Activated CD4-positive, alpha-beta T cell treated with anti-CD3 and anti-CD28 coated beads, Interleukin-10, Interleukin-2, amounts not matched to agents 100 ng/mL and 50 ng/mL, durations not matched to agents 16 hours and 8 hours (primary cell): ENCODE measurements around the gene NNMT.

Experiments used
- DNase-seq: peaks from one replicate; pipeline ENCODE4 v3.0.0-alpha.2; 2020

The NNMT gene

DNA sequence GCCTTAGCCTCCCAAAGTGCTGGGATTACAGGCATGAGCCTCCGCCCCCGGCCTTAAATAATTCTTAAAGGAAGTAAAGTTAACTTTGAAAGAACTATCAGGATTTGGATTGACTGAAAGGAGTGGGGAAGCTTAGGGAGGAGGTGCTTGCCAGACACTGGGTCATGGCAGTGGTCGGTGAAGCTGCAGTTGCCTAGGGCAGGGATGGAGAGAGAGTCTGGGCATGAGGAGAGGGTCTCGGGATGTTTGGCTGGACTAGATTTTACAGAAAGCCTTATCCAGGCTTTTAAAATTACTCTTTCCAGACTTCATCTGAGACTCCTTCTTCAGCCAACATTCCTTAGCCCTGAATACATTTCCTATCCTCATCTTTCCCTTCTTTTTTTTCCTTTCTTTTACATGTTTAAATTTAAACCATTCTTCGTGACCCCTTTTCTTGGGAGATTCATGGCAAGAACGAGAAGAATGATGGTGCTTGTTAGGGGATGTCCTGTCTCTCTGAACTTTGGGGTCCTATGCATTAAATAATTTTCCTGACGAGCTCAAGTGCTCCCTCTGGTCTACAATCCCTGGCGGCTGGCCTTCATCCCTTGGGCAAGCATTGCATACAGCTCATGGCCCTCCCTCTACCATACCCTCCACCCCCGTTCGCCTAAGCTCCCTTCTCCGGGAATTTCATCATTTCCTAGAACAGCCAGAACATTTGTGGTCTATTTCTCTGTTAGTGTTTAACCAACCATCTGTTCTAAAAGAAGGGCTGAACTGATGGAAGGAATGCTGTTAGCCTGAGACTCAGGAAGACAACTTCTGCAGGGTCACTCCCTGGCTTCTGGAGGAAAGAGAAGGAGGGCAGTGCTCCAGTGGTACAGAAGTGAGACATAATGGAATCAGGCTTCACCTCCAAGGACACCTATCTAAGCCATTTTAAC is at the start of gene NNMT:
Gene NNMT (plus strand): TSS at position 724 of the 929 bp plus-strand sequence. CDS start 158 bp downstream, at position 882.
- DNase-seq: no peak

GRCh38 chr11:114247070-114247789 is 49.0 kb upstream of the NNMT start:
- DNase-seq: no peak

GRCh38 chr11:114250180-114250579 is 46.0 kb upstream of the NNMT start:
- DNase-seq: no peak

- DNase-seq: no peak
Measured at GRCh38 chr11:114250993-114251814, 45.0 kb upstream of the NNMT start.

DNA sequence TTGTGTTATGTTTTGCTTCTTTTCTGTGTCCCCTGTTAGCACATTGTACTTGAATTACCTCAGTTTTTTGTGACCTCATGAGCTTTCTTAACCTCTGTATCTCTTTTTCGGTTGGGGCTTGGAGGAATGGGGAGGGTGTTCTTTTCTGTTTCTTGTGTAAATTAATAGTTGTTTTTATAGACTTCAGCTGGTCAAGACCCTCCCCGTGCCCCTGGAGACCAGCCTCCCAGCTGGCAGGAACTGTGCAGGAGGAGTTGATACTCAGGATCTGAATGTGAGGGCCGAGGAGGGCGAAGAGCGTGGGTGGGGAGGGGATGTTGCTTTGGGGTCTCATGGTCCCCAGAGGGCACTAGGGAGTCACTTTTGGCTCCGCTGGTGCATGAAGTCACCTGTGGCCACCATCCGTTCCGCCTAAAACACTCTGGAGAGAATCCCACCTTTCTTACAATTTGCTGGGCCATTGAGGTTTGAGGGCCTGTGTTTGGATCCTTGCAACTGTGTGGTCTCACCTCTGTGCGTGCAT is 44.3 kb upstream of the NNMT start:
- DNase-seq: no peak

DNA sequence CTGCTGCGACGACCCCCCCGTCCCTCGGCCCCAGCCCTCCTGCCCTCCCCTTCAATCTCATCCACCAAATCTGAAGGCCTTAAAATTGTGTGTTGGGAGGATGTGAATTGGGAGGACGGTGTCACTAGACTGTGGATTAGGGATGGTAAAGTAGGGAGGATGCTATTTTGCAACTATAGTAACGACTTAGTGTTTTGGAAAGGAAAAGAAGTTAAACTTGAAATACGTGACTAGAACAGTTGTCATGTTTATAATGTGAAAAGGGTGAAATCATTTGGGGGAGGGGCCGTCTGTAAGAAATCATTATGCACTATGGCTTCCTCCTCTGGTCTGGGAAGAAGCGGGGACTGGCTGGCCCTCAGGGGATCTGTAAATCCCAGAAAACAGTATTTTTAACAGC is 43.4 kb upstream of the NNMT start:
- no peak for DNase-seq

- no peak for DNase-seq
Measured at GRCh38 chr11:114253771-114254170, 42.4 kb upstream of the NNMT start.

- DNase-seq: no peak
Measured at GRCh38 chr11:114254571-114255146, 41.5 kb upstream of the NNMT start.

GRCh38 chr11:114255289-114255688 is 40.9 kb upstream of the NNMT start:
- DNase-seq: no peak

DNA sequence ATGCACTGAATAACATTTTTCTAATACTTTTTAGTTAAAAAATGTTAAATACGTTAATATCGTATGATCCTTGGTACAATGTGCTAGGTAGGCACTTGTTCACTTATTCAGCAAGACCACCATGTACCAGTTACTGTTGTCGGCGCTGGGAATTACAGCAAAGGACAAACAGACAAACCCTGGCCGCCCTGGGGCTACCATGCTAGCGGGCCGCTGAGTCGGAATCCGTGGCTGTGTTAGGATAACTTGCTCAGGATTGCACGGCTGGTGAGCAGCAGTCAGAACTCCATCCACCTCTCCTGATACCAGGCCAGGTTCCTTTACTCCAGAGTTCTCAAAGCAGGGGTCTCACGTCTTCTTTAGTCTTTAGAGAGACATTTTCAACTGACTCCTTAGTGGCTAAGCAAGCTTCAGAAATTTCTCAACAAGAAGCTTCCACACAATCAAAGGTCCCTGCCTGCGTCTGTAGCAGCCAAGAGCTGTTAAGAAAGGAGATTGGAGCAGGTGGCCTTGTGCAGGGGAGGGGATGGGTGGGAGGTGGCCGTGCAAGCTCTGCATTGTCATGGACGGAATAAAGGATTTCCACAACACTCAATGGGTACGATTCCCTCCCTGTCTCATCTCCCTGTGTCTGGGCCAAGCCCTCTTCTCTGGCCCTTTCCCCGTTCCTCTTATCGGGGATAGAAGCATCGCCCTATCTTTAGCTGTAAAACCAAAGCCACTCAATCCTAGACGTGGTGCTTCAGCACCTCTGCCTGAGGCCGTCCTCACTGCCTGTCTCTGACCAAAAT is 39.8 kb upstream of the NNMT start:
- no peak for DNase-seq

DNA sequence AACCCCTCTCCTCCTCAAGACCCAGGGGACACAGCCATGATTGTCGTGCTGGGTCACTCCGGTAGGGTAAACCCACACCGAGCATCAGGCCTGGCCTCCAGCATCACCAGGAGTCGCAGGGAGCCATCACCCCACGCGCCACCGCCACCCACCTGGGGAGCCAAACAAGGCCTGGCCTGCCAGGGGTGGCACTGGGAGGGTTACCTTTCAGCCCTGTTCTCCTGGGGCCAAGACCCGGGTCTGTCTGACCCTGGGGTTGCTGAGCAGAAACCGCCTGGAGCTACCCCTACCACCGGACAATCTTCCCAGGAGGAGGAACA is 39.3 kb upstream of the NNMT start:
- no peak for DNase-seq

DNA sequence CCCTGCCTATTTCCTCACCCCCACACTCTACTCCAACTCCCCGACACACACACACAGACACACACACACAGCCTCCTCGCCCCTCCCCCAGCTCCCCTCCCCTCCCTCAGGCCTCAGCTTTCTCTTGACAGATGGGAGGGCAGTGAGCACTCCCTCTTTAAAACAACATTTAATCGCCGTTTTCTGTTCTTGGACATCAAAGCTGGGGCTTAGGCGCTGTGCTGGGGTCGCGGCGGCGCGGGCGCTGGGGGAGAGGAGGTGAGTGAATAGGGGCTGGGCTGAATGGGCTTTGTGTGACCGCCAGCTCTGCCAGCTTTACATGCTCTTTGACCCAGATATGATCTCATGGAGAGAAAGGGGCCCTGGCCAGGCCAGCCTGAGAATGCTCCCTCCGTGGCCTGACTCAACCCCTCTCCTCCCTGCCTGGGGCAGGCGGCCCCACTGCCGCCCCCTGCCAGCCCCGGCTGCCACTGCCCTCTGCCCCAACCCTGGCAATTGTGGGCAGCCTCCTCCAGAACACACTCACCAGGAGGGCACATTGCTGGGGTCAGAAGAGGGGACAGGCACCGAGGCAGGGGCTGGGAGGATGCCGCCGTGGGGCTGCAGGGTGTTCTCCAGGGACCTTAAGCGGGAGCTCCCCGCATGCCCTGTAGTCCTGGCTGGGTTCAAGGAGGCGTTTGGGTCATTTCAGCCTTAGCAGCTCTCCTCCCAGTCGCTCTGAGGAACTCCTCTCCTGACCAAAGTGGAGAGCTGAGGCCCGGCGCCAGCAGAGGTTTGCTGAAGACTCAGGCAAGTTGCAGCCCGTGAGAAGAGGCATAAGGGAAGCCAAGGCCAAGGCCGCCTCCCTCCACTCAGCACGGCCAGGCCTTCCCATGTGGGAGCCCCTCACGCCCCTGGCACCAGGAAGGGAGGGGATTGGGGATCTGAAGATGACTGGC is 38.3 kb upstream of the NNMT start:
- DNase-seq: no peak

GRCh38 chr11:114258696-114259095 is 37.5 kb upstream of the NNMT start:
- no peak for DNase-seq

DNA sequence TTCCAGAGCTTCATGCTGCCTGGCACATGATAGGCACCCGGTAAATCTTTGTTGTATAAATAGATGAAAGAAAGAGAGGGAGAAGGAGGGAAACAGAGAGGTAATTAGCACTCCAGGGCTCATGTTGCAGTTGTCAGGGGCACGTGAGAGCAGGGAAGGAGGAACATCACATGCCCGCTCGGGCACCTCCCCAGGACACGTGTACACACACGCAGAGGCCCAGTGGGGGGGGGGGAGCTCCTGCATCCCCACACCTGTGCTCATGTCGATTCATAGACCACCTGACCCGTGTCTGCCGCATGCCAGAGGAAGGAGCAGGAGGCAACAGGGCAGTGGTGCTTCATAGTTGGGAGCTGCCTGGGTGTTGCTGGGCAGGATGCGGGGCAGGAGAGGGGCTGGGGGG is 37.1 kb upstream of the NNMT start:
- no peak for DNase-seq

- no peak for DNase-seq
Measured at GRCh38 chr11:114259551-114259983, 36.6 kb upstream of the NNMT start.

GRCh38 chr11:114260077-114260476 is 36.1 kb upstream of the NNMT start:
- DNase-seq: no peak

- no peak for DNase-seq
Measured at GRCh38 chr11:114260483-114260882, 35.7 kb upstream of the NNMT start.

GRCh38 chr11:114261791-114262190 is 34.4 kb upstream of the NNMT start:
- no peak for DNase-seq

GRCh38 chr11:114262681-114263512 is 33.3 kb upstream of the NNMT start:
- peak; percentile 15 for DNase-seq
